ENCODE measurements around the gene YIPF4.

Gene YIPF4

DNA sequence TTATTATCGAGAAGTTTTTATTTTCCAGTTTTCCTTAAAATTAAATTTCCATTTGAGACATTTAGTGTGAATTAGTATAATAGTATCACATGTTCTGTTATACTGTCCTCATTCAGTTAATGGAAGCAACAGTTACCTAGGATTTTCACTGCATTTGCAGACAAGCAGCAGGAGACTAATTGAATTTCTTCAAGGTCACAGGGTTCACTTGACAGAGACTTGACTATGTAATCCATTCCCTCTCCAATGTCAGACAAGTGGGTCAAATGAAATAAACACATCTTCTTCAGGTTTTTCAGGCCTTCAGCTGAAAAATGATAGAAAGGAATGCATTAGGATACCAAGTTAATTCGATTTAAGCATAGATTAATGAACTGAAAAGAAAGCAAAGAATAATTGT is 39.7 kb upstream of the YIPF4 start:
- DNase-seq (ENCODE audit: low read depth): no peak
- TF ChIP-seq MYC (IDR thresholded peaks at IDR 0.05; ENCODE audit: low read depth, low read length) (no peak), POLR2A (IDR thresholded peaks at IDR 0.05; ENCODE audit: extremely low read depth, insufficient read length) (no peak)
- TF ChIP-seq, protein P1, sequence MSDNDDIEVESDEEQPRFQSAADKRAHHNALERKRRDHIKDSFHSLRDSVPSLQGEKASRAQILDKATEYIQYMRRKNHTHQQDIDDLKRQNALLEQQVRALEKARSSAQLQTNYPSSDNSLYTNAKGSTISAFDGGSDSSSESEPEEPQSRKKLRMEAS (IDR thresholded peaks at IDR 0.05; ENCODE audit: low read depth, low read length): no peak
- TF ChIP-seq, protein P2, sequence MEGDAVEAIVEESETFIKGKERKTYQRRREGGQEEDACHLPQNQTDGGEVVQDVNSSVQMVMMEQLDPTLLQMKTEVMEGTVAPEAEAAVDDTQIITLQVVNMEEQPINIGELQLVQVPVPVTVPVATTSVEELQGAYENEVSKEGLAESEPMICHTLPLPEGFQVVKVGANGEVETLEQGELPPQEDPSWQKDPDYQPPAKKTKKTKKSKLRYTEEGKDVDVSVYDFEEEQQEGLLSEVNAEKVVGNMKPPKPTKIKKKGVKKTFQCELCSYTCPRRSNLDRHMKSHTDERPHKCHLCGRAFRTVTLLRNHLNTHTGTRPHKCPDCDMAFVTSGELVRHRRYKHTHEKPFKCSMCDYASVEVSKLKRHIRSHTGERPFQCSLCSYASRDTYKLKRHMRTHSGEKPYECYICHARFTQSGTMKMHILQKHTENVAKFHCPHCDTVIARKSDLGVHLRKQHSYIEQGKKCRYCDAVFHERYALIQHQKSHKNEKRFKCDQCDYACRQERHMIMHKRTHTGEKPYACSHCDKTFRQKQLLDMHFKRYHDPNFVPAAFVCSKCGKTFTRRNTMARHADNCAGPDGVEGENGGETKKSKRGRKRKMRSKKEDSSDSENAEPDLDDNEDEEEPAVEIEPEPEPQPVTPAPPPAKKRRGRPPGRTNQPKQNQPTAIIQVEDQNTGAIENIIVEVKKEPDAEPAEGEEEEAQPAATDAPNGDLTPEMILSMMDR (IDR thresholded peaks at IDR 0.05; ENCODE audit: low read depth, low read length): no peak
- H3K4me3 ChIP-seq (ENCODE audit: low read depth, low read length): no peak overlapping the region

DNA sequence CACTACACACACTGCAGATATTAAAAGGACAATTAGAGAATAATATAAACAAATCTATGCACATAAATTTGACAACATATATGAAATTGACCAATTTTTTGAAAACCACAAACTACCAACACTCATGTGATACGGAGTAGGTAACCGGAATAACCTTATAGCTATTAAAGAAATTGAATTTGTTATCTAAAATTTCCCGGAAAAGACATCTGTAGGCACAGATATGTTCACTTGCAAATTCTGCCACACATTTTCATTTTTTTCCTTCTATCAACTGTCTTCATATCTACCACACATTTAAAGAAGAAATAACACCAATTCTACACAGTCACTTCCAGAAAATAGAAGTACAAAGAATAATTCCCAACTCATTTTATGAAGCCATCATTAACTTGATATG is 35.4 kb upstream of the YIPF4 start:
- TF ChIP-seq MYC (IDR thresholded peaks at IDR 0.05; ENCODE audit: low read depth, low read length): no peak
- TF ChIP-seq POLR2A (IDR thresholded peaks at IDR 0.05; ENCODE audit: extremely low read depth, insufficient read length): no peak
- TF ChIP-seq, protein P2 (IDR thresholded peaks at IDR 0.05; ENCODE audit: low read depth, low read length): no peak
- no peak overlapping the region for H3K4me3 ChIP-seq (ENCODE audit: low read depth, low read length)
- no peak for DNase-seq (ENCODE audit: low read depth)

DNA sequence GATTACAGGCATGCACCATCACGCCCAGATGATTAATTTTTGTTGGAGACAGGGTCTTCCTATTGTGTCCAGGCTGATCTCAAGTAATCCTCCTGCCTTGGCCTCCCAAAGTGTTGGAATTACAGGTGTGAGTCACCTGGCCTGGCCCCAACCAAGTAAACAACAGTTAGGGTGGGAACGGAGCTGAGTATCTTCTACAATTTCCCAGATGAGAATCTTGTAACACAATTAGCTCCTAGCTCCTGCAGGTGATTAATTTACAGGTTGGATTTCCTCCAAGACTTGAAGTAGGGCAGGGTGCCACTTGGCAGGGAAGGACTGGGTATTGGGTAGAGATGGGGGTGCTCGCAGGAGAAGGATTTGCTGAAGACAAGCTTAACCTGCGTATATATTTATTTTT is 30.8 kb upstream of the YIPF4 start:
- DNase-seq (ENCODE audit: low read depth): no peak
- TF ChIP-seq, protein P2 (IDR thresholded peaks at IDR 0.05; ENCODE audit: low read depth, low read length): no peak
- TF ChIP-seq POLR2A (IDR thresholded peaks at IDR 0.05; ENCODE audit: extremely low read depth, insufficient read length): no peak
- H3K4me3 ChIP-seq (ENCODE audit: low read depth, low read length): no peak overlapping the region

DNA sequence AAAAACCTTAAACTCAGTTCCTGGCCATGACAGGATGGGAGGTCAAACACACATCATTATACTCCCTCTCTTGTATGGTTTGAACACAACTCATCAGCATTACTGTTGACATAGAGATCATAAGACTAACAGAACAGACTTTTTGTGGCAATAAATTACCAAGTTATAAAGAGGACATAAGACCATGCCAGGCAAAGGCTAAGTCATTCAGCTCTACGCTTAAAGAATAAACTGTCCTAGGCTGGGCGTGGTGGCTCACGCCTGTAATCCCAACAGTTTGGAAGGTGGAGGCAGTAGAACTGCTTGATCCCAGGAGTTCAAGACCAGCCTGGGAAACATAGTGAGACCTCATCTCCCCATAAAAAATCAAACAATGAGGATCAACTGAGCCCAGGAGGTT is 29.4 kb upstream of the YIPF4 start:
- TF ChIP-seq, protein P1 (IDR thresholded peaks at IDR 0.05; ENCODE audit: low read depth, low read length): no peak
- TF ChIP-seq POLR2A (IDR thresholded peaks at IDR 0.05; ENCODE audit: extremely low read depth, insufficient read length) (no peak), MYC (IDR thresholded peaks at IDR 0.05; ENCODE audit: low read depth, low read length) (no peak)
- TF ChIP-seq, protein P2 (IDR thresholded peaks at IDR 0.05; ENCODE audit: low read depth, low read length): no peak
- H3K4me3 ChIP-seq (ENCODE audit: low read depth, low read length): no peak overlapping the region
- no peak for DNase-seq (ENCODE audit: low read depth)

DNA sequence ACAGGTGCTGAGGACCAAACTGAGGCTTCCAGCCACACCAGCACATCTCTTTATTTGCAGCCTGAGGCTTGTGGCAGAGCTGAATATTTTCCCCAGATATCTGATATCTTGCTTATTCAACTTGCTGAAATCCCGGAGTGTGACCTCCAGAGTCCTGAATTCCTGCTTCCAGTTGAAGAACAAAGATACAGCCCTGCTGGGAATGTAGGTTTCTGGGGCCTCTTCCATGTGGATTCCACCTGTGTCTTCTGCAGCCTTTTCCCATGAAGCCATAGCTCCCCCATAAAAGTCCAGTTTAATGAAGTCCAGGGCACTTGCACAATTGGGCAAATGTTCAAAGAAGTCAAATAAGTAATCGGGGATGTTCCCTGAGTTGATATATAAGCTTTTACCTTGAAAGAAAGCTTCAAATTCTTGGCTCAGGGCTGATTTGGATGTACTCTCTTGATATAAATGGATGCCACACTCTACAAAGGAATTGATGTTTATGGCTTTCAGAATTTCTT is 27.9 kb upstream of the YIPF4 start:
- DNase-seq (ENCODE audit: low read depth): no peak
- no peak for TF ChIP-seq MYC (IDR thresholded peaks at IDR 0.05; ENCODE audit: low read depth, low read length)
- TF ChIP-seq, protein P2 (IDR thresholded peaks at IDR 0.05; ENCODE audit: low read depth, low read length): no peak
- no peak for TF ChIP-seq POLR2A (IDR thresholded peaks at IDR 0.05; ENCODE audit: extremely low read depth, insufficient read length)
- TF ChIP-seq, protein P1 (IDR thresholded peaks at IDR 0.05; ENCODE audit: low read depth, low read length): no peak

DNA sequence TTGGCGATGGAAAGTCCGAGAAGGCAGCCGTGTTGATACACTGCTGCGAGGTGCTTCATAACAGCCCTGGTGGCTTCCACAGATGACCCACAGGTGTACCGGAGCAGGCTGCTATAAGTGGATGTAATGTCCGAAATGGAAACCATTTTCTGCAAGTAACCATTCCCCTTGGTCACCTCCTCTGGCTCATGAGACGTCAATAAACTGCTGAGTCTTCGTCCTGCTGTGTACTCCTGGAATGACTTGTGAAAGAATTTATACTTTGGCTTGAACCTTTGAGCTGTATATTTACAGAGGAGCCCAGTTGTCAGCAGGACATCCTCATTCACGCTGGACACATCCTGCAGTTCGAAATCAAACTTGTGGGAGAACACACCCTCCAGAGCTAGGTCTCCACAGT is 27.4 kb upstream of the YIPF4 start:
- no peak for TF ChIP-seq MYC (IDR thresholded peaks at IDR 0.05; ENCODE audit: low read depth, low read length)
- no peak for TF ChIP-seq POLR2A (IDR thresholded peaks at IDR 0.05; ENCODE audit: extremely low read depth, insufficient read length)
- TF ChIP-seq, protein P1 (IDR thresholded peaks at IDR 0.05; ENCODE audit: low read depth, low read length): no peak
- TF ChIP-seq, protein P2 (IDR thresholded peaks at IDR 0.05; ENCODE audit: low read depth, low read length): no peak
- H3K4me3 ChIP-seq (ENCODE audit: low read depth, low read length): no peak overlapping the region
- DNase-seq (ENCODE audit: low read depth): no peak

More for the DNA sequence above, 27.9 kb upstream of the YIPF4 start:
- H3K4me3 ChIP-seq (ENCODE audit: low read depth, low read length): no peak overlapping the region

All from NB4 (cell line).